GM12892 (cell line): Measurements from ENCODE around the gene MYH9.

Source experiments
- POLR2A ChIP-seq: IDR thresholded peaks from 2 replicates; pipeline ENCODE4 v1.6.1; 2011; ENCODE audit warnings: low read depth, low read length, control low read depth
- POLR2AphosphoS5 ChIP-seq: IDR thresholded peaks from 2 replicates; pipeline ENCODE4 v1.6.1; 2011; ENCODE audit warnings: low read depth, low read length, control low read depth

DNA sequence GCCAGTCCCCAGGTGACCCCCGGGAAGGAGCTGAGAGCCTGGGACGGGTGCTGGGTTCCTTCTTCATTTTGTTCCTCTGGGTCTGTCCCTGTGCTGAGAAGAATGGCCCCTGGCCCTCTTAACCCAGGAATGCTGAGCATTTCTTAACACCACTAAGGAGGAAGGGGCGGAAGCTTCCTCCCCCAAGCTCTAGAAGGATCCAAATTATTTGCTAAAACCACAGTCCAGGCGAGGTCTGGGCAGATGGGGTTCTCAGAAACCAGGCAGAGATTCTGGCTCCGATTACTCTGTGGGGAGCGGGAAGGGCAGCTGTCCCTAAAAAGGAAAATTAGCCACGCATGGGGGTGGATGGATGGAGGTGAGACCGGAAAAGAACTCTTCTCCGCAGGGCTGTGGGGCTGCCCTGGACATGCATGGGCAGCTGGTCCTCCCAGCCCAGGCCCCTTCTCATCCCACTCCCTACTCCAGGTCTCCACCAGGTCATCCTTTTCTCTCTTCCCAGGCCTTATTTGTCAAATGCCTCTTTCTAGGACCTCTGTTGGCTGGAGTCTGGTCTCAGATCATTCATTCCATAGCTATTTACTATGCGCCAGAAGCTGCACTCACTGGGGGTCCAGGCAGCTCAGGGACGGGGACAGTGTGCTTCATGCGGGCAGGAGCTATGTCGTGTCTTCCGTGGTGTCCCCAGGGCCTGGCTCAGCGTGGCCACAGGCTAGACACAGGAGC, 45.0 kb upstream of the MYH9 start:
- no peak for TF ChIP-seq POLR2AphosphoS5
- TF ChIP-seq POLR2A: no peak
